ENCODE data around the gene ABCF2.

Gene ABCF2

GRCh38 chr7:151261529-151261928, 34.5 kb upstream of the ABCF2 start:
- no peaks in the 10 kb centered on the region for H3K36me3 Mint-ChIP-seq (ENCODE audit: low read depth)
- H3K27me3 Mint-ChIP-seq (ENCODE audit: low read depth), result peaks cover 28% of the 10 kb centered on the region
- peaks cover 22% of the 10 kb centered on the region for H3K4me1 Mint-ChIP-seq
- H3K27ac Mint-ChIP-seq, result no peak overlapping the region
- no peak overlapping the region for H3K4me3 Mint-ChIP-seq
- no peak for TF ChIP-seq CTCF (IDR thresholded peaks at IDR 0.05; ENCODE audit: unreplicated experiment in 3 of 3)
- H3K9me3 Mint-ChIP-seq, result no peaks in the 10 kb centered on the region

DNA sequence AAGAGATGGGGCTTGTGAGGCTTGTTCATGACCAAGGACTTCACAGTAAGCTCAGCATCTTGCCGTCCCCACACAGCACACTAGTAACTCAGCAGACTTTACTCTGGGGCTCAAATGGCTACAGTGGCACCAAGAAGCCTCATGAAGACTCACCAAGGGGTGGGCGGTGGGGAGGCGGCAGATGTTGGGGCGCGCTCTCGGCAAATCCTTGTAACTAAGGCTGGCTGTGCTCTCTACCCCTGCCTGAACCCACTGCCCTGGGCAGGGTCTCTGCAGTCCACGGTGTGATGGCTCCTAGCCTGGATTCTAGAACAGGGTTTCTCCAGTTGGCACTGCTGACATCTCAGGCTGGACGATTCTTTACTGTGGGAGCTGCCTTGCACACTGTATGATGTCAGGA, 33.9 kb upstream of the ABCF2 start:
- Mint-ChIP-seq H3K36me3 (ENCODE audit: low read depth) (no peaks in the 10 kb centered on the region), H3K27me3 (ENCODE audit: low read depth) (peaks cover 31% of the 10 kb centered on the region), H3K4me1 (peaks cover 25% of the 10 kb centered on the region), H3K4me3 (no peak overlapping the region), H3K27ac (no peak overlapping the region), H3K9me3 (no peaks in the 10 kb centered on the region)
- no peak for TF ChIP-seq CTCF (IDR thresholded peaks at IDR 0.05; ENCODE audit: unreplicated experiment in 3 of 3)

- H3K36me3 Mint-ChIP-seq (ENCODE audit: low read depth), result no peaks in the 10 kb centered on the region
- H3K4me3 Mint-ChIP-seq, result no peak overlapping the region
Observed at GRCh38 chr7:151260471-151260870, 33.5 kb upstream of the ABCF2 start.

GRCh38 chr7:151257990-151258389, 31.0 kb upstream of the ABCF2 start:
- H3K4me3 Mint-ChIP-seq, result no peak overlapping the region
- H3K9me3 Mint-ChIP-seq, result no peaks in the 10 kb centered on the region
- H3K36me3 Mint-ChIP-seq (ENCODE audit: low read depth), result no peaks in the 10 kb centered on the region
- no peak for TF ChIP-seq CTCF (IDR thresholded peaks at IDR 0.05; ENCODE audit: unreplicated experiment in 3 of 3)
- H3K4me1 Mint-ChIP-seq, result peaks cover 48% of the 10 kb centered on the region
- peak overlapping the region in 1 of 3 experiments; percentile 38 for H3K27ac Mint-ChIP-seq
- H3K27me3 Mint-ChIP-seq (ENCODE audit: low read depth), result peaks cover 39% of the 10 kb centered on the region

More at GRCh38 chr7:151260471-151260870, 33.5 kb upstream of the ABCF2 start:
- H3K27me3 Mint-ChIP-seq (ENCODE audit: low read depth), result peaks cover 33% of the 10 kb centered on the region
- TF ChIP-seq CTCF (IDR thresholded peaks at IDR 0.05; ENCODE audit: unreplicated experiment in 3 of 3), result no peak
- no peaks in the 10 kb centered on the region for H3K9me3 Mint-ChIP-seq
- no peak overlapping the region for H3K27ac Mint-ChIP-seq
- peaks cover 29% of the 10 kb centered on the region for H3K4me1 Mint-ChIP-seq

GRCh38 chr7:151256410-151257045, 29.5 kb upstream of the ABCF2 start:
- Mint-ChIP-seq H3K4me1 (peaks cover 56% of the 10 kb centered on the region), H3K27me3 (ENCODE audit: low read depth) (peaks cover 37% of the 10 kb centered on the region), H3K4me3 (peak overlapping the region; percentile 8 to 49 (median 37)), H3K27ac (peak overlapping the region; percentile 49 to 78 (median 78)), H3K36me3 (ENCODE audit: low read depth) (no peaks in the 10 kb centered on the region), H3K9me3 (no peaks in the 10 kb centered on the region)
- TF ChIP-seq CTCF (IDR thresholded peaks at IDR 0.05; ENCODE audit: unreplicated experiment in 3 of 3), result no peak

- peaks cover 30% of the 10 kb centered on the region for H3K27me3 Mint-ChIP-seq (ENCODE audit: low read depth)
- no peak for TF ChIP-seq CTCF (IDR thresholded peaks at IDR 0.05; ENCODE audit: unreplicated experiment in 3 of 3)
Observed at GRCh38 chr7:151255390-151255789, 28.4 kb upstream of the ABCF2 start.

More at GRCh38 chr7:151255390-151255789, 28.4 kb upstream of the ABCF2 start:
- Mint-ChIP-seq H3K9me3 (no peaks in the 10 kb centered on the region), H3K36me3 (ENCODE audit: low read depth) (no peaks in the 10 kb centered on the region), H3K4me1 (peaks cover 62% of the 10 kb centered on the region), H3K4me3 (peak overlapping the region; percentile 19 to 80 (median 51)), H3K27ac (peak overlapping the region; percentile 89 to 100 (median 99))

Measured in nephron (organoid).